OCI-M2 (cell line): ENCODE results near the gene PDE4A.
"Not testable (repeated sequence)": the region's sequence is repeated elsewhere in the genome, so short reads cannot be mapped to it uniquely, and the experiment has no call there.

ENCODE experiments used
- DNase-seq: peaks from one replicate; lab custom pipeline; 2025; ENCODE audit not compliant: unreplicated experiment; lab: John Stamatoyannopoulos, UW

Gene PDE4A

GRCh38 chr19:10420444-10421239, at the start of gene PDE4A:
Gene PDE4A (plus strand): TSS chr19:10420538. CDS start chr19:10420765, 227 bp downstream.
- no peak for DNase-seq

DNA sequence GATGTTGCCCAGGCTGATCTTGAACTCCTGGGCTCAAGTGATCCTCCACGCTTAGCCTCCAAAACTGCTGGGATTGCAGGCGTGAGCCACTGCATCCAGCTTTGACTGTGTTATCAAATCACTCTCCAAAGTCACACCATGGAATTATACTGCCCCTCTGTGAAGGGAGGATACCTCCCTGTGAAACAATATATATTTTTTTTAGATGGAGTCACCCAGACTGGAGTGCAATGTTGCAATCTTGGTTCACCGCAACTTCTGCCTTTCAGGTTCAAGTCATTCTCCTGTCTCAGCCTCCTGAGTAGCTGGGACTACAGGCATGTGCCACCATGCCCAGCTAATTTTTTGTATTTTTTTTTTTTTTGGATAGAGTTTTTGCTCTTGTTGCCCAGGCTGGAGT, 47.6 kb upstream of the PDE4A start:
- no peak for DNase-seq

GRCh38 chr19:10374931-10375330, 45.4 kb upstream of the PDE4A start:
- DNase-seq = no peak

DNA sequence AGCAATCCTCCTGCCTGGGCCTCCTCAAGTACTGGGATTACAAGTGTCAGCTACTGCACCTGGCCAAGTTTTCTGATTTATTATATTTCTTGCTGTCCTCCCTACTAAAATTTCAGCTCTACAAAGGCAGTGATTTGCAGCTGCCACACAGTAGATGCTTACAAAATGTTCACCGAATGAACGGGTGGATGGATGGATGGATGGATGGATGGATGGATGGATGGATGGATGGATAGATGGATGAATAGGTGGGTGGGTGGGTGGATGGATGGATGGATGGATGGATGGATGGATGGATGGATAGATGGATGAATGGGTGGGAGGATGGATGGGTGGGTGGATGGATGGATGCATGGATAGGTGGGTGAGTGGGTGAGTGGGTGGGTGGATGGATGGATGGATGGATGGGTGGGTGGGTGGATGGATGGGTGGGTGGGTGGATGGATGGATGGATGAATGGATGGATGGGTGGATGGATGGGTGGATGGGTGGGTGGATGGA, 43.1 kb upstream of the PDE4A start:
- DNase-seq = not testable (repeated sequence)

DNA sequence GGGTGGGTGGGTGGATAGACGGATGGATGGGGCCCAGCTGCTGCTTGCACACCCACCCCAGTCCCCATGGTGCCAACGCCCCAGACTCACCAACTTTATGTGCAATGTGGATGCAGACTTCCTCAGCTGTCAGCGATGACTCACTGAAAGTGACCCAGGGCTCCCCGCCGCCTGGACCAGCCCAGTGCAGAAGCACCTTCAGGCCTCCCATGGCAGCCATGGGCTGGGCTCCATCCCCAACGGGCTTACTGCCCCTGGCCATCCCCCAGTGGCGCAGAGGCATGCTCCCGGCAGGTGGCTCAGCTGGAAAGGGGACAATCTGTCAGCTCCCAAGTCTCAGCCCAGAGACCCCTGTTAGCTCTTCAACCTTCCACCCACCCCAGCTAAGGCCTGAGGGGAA, 42.2 kb upstream of the PDE4A start:
- DNase-seq = no peak

GRCh38 chr19:10379880-10380312, 40.4 kb upstream of the PDE4A start:
- DNase-seq = no peak

DNA sequence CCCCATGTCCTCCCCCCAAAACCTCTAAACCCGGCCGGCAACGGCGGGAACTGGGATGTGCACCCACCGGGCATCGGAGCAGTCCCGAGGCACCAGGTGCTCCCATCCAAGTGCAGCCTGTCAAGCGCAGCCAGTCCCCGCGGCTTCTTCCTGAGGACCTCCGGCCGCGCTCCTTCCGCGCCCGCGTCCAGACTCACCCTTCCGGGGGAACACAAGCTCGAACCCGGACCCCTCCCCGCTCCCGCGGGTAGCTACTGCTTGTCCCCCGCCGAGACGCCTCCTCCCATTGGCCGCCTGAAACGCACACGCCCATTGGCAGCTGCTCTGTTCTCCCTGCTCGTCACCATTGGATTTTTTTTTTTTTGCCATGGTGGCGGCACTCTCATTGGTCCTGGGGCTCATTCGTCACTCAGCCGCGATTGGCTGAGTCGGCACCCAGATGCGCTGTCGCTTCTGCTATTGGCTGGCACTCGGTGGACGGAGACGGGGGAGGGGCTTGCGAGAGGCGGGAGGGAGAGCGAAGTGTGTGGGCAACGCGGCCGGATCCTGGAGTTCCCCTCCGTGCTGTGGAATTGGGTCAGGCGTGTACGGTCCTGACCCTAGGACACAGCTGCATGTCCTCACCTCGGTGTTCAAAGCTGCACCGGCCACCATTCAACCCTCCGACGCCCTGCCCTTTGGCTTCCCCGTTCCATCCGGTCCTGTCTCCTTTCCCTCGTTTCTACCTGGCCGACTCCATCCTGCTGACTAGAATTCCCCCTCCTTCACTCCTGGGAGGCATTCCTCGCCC, 39.8 kb upstream of the PDE4A start, which contains the start of gene TYK2:
Gene TYK2, minus strand, starts transcription at position 260 of the 790 bp plus-strand sequence. CDS start 2,166 bp downstream, outside the sequence.
- peak; percentile 100 for DNase-seq

DNA sequence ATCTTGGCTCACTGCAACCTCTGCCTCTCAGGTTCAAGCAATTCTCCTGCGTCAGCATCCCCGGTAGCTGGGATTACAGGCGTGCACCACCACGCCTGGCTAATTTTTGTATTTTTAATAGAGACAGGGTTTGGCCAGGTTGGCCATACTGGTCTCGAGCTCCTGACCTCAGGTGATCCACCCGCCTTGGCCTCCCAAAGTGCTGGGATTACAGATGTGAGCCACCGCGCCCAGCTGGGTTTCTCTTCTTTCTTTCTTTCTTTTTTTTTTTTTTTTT, 37.2 kb upstream of the PDE4A start:
- not testable (repeated sequence) for DNase-seq

DNA sequence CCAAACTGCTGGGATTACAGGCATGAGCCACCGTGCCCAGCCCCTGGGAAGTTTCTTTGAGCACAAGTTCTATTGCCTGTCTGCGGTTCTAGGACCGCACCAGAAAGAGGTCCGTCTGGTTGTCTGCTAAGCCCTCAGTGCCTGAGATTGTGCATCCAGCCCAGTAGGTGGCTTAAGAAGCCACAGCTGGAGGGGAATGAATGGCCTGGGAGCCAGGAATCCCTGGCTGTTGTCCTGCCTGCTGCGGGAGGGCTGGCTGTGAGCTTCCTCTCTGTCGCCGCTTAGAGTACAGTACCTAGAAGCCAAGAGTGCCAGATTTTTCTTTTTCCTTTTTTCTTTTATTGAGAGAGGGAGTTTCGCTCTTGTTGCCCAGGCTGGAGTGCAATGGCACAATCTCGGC, 35.8 kb upstream of the PDE4A start:
- no peak for DNase-seq

- DNase-seq = peak; percentile 100
Measured at GRCh38 chr19:10388957-10389356, 31.4 kb upstream of the PDE4A start.

- no peak for DNase-seq
Measured at GRCh38 chr19:10389863-10390262, 30.5 kb upstream of the PDE4A start.

DNA sequence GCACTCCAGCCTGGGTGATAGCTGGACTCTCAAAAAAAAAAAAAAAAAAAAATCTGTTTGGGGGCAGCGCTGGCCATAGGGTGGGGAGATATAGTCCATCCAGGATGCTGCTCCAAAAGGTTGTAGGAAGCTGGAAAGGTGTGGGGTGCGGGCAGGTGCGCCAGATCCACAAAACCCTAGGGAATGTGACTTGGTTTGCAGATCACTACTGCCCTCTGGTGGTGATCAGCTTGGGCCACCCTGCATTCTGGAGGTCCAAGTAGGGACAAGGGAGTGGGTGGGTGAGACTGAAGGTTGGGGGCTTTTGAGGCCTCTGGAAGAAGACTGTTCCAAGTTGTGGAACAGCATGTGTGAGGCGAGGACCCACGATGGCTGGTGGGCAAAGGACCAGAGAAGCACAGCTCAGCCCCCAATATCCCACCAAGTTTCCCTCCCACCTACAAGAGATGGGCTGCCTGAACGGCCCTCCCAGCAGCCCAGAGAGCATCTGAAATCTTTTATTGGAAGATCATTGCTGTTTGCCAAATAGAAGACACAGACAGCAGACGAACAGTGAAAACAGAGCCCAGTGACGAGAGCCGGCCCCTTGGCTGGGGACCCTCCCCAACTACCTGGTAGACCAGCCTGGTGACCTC, 29.6 kb upstream of the PDE4A start:
- DNase-seq = peak; percentile 92

DNA sequence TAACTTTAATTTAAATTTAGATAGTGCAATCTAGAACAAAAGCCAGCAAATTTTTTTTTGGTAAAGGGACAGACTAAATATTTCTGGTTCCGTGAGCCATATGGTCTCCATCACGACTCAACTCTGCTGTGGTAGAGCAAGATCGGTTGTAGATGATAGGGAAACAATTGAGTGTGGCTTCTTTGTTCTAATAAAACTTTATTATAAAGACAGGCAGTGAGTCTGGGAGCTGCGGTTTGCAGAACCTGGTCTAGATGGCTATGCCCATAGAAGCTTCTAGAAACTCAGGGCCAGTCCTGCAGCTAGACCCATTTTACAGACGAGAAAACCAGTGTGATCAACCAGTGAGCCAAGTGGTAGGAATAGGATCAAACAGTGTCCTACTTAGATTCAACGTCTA, 28.2 kb upstream of the PDE4A start:
- DNase-seq = no peak

DNA sequence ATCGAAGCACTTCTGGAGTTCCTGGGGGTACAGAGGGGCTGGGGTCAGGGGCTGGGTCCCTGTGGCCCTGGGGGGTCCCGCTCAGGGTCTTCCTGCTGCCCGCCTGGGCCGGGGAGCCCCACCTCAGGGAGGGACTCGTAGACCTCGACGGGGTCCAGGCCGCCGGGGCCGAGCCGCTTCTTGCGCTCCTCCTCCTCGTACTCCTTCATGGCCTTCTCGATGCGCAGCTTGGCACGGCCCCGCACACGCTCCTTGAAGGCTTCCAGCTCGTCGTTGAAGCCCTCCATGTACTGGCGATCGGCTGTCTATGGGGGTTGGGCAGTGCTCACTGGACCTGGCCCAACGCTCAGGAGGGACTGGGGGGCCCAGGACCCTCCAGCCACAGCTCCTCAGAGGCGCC, 27.2 kb upstream of the PDE4A start:
- no peak for DNase-seq

DNA sequence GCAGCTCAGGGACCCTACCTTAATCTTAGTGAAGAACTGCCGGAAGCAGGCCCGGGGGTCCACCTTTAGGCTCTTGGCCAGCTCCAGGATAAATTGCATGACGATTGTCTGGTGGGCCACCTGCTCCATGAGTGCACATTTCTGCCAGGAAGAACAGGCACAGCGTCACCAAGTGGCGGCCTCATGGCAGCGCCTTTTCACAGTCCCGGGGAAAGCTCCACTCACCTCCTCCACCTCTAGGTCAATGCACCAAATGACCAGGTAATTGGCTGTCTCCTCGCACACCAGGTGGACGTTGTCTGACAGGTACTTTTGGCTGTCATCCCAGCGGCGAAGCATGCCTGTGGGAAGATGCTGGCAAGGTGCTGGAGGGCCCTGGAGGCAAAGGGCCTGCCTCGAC, 25.3 kb upstream of the PDE4A start:
- DNase-seq = no peak

- DNase-seq = no peak
Measured at GRCh38 chr19:10395436-10395835, 24.9 kb upstream of the PDE4A start.

- no peak for DNase-seq
Measured at GRCh38 chr19:10395917-10396316, 24.4 kb upstream of the PDE4A start.

DNA sequence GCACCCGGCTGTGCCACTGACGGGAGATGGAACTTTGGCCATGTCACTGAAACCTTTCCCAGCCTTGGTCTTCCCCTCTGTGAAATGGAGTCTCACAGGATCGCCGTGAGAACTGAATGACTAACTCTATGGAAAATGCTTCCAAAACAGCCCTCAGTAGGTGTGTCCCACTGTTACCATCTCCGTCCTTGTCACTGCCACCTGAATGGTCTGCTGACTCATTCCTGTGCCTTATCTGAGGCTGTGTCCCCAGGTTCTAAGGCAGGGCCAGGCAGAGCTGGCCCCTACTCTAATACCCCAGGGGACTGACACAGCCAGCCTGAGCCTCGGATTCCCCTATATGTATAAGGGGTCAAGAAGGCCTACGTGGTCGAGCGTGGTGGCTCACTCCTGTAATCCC, 21.5 kb upstream of the PDE4A start:
- DNase-seq = no peak

GRCh38 chr19:10399340-10399739, 21.0 kb upstream of the PDE4A start:
- DNase-seq = not testable (repeated sequence)

DNA sequence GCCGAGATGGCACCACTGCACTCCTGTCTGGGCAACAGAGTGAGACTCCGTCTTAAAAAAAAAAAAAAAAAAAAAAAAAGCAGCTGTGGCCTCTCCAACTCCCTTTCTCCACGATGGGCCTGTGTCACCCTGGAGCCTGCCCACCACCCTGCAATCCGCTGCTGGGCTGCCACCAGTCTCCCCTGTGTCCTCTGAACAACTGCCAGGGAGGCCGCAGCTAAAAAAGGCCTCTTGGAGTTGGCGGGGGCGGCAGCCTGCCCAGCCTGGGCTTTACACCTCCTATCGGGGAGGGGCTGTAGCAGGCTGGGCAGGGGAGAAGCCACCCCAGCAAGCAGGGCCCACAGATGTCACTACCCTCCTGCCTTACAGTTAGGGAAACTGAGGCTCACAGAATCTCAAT, 20.5 kb upstream of the PDE4A start:
- no peak for DNase-seq

GRCh38 chr19:10402441-10403038, 17.8 kb upstream of the PDE4A start:
- DNase-seq = peak; percentile 89
